IPS-18c (cell line): Measurements from ENCODE around the gene STAT1.

Experiments
- H3K4me3 ChIP-seq: 2 replicates; pipeline ENCODE4 v1.7.0; 2013; ENCODE audit warnings: low read depth, mild to moderate bottlenecking, low read length, moderate library complexity; ENCODE audit not compliant: insufficient read depth
- H3K9me3 ChIP-seq: one replicate; pipeline ENCODE4 v1.6.1; 2013; ENCODE audit warnings: mild to moderate bottlenecking, low read length, moderate library complexity; ENCODE audit not compliant: control insufficient read depth, insufficient read depth

Gene STAT1

GRCh38 chr2:190953257-190953656 lies 60.7 kb downstream of the STAT1 start:
- Histone ChIP-seq H3K4me3 (no peak overlapping the region), H3K9me3 (no peaks in the 10 kb centered on the region)

- no peak overlapping the region for H3K4me3 ChIP-seq
- no peaks in the 10 kb centered on the region for H3K9me3 ChIP-seq
Observed at GRCh38 chr2:190950566-190950991, 63.4 kb downstream of the STAT1 start.

GRCh38 chr2:190948671-190949070 lies 65.3 kb downstream of the STAT1 start:
- no peak overlapping the region for H3K4me3 ChIP-seq
- H3K9me3 ChIP-seq = no peaks in the 10 kb centered on the region

GRCh38 chr2:190947711-190948251 lies 66.2 kb downstream of the STAT1 start:
- Histone ChIP-seq H3K4me3 (no peak overlapping the region), H3K9me3 (no peaks in the 10 kb centered on the region)

GRCh38 chr2:190947141-190947540 lies 66.8 kb downstream of the STAT1 start:
- Histone ChIP-seq H3K4me3 (no peak overlapping the region), H3K9me3 (no peaks in the 10 kb centered on the region)

GRCh38 chr2:190943706-190944105 lies 70.3 kb downstream of the STAT1 start:
- H3K4me3 ChIP-seq = no peak overlapping the region
- H3K9me3 ChIP-seq = no peaks in the 10 kb centered on the region

GRCh38 chr2:190942697-190943096 lies 71.3 kb downstream of the STAT1 start:
- Histone ChIP-seq H3K9me3 (no peaks in the 10 kb centered on the region), H3K4me3 (no peak overlapping the region)

- Histone ChIP-seq H3K9me3 (no peaks in the 10 kb centered on the region), H3K4me3 (no peak overlapping the region)
Observed at GRCh38 chr2:190941571-190941970, 72.4 kb downstream of the STAT1 start.

GRCh38 chr2:190940454-190940853 lies 73.5 kb downstream of the STAT1 start:
- Histone ChIP-seq H3K4me3 (no peak overlapping the region), H3K9me3 (no peaks in the 10 kb centered on the region)

- Histone ChIP-seq H3K9me3 (no peaks in the 10 kb centered on the region), H3K4me3 (no peak overlapping the region)
Observed at GRCh38 chr2:190938771-190939335, 75.1 kb downstream of the STAT1 start.

GRCh38 chr2:190935054-190935453 lies 78.9 kb downstream of the STAT1 start:
- H3K4me3 ChIP-seq = no peak overlapping the region
- H3K9me3 ChIP-seq = no peaks in the 10 kb centered on the region

- H3K9me3 ChIP-seq = no peaks in the 10 kb centered on the region
- no peak overlapping the region for H3K4me3 ChIP-seq
Observed at GRCh38 chr2:190933361-190933760, 80.6 kb downstream of the STAT1 start.

- H3K4me3 ChIP-seq = no peak overlapping the region
- H3K9me3 ChIP-seq = no peaks in the 10 kb centered on the region
Observed at GRCh38 chr2:190932514-190932913, 81.5 kb downstream of the STAT1 start.

GRCh38 chr2:190930411-190930810 lies 83.6 kb downstream of the STAT1 start:
- Histone ChIP-seq H3K4me3 (no peak overlapping the region), H3K9me3 (no peaks in the 10 kb centered on the region)

GRCh38 chr2:190929919-190930318 lies 84.1 kb downstream of the STAT1 start:
- Histone ChIP-seq H3K4me3 (no peak overlapping the region), H3K9me3 (no peaks in the 10 kb centered on the region)

GRCh38 chr2:190927301-190927700 lies 86.7 kb downstream of the STAT1 start:
- Histone ChIP-seq H3K4me3 (no peak overlapping the region), H3K9me3 (no peaks in the 10 kb centered on the region)

- Histone ChIP-seq H3K4me3 (no peak overlapping the region), H3K9me3 (no peaks in the 10 kb centered on the region)
Observed at GRCh38 chr2:190922376-190922775, 91.6 kb downstream of the STAT1 start.

- Histone ChIP-seq H3K4me3 (no peak overlapping the region), H3K9me3 (no peaks in the 10 kb centered on the region)
Observed at GRCh38 chr2:190920085-190920484, 93.9 kb downstream of the STAT1 start.
